Spleen (tissue), 7 donors: ENCODE measurements around the gene NR3C2.

ENCODE experiments used
- POLR2A ChIP-seq, 3 donors: fragments of 450-650 bp; IDR thresholded peaks; one replicate each; pipeline ENCODE4 v1.5.1; 2017; ENCODE audit warnings: antibody characterized with exemption in 3 of 3, mild to moderate bottlenecking in 1 of 3
- POLR2AphosphoS5 ChIP-seq, 3 donors: sonication (generic); formaldehyde crosslinking; IDR thresholded peaks; one replicate each; pipeline ENCODE4 v1.5.1; 2017; ENCODE audit warnings: antibody characterized with exemption in 3 of 3
- TF ChIP-seq, protein P1 (sequence below), 11 experiments: fragments of 200-600 bp in 7 of 11; fragments of 450-650 bp in 4 of 11; sonication (generic) in 4 of 11; IDR thresholded peaks in 8 of 11; conservative IDR thresholded peaks in 3 of 11; 1 replicate in 7 of 11; 2 replicates in 4 of 11; pipeline versions ENCODE4 v1.4.0 to v1.8.0; 2016 to 2021; ENCODE audit warnings: antibody characterized with exemption in 11 of 11, inconsistent platforms in 4 of 11, mild to moderate bottlenecking in 1 of 11
- donor health status: DM: no; HTN: no; CAD: no; lungs with moderate emphysema.
- donor health status: DM: no; HTN: no; CAD: no.
- donor health status: DM: no; HTN: no; CAD: no.

DNA sequence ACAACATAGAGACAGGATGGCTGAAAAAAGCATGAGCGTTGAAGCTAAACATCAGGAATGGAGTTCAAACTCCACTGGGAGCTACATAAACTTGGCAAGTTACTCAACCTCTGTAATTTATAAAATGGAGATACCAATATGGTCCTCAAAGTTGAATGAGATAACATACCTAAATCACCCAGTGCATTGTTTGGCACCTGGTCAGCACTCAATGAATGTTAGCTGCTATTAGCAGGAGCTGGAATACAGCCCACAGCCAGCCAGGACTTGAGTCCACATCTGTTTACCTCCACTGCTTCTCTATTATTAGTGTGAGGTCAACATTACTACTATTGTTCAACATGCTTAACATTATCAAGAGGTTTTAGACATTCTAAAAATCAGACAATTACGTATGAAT, 97.9 kb downstream of the NR3C2 start:
- TF ChIP-seq, protein P1, sequence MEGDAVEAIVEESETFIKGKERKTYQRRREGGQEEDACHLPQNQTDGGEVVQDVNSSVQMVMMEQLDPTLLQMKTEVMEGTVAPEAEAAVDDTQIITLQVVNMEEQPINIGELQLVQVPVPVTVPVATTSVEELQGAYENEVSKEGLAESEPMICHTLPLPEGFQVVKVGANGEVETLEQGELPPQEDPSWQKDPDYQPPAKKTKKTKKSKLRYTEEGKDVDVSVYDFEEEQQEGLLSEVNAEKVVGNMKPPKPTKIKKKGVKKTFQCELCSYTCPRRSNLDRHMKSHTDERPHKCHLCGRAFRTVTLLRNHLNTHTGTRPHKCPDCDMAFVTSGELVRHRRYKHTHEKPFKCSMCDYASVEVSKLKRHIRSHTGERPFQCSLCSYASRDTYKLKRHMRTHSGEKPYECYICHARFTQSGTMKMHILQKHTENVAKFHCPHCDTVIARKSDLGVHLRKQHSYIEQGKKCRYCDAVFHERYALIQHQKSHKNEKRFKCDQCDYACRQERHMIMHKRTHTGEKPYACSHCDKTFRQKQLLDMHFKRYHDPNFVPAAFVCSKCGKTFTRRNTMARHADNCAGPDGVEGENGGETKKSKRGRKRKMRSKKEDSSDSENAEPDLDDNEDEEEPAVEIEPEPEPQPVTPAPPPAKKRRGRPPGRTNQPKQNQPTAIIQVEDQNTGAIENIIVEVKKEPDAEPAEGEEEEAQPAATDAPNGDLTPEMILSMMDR (IDR thresholded peaks at IDR 0.05 in 8 of 11, conservative IDR thresholded peaks at IDR 0.05 in 3 of 11): no peak
- no peak for TF ChIP-seq POLR2A (IDR thresholded peaks at IDR 0.05)
- TF ChIP-seq POLR2AphosphoS5 (IDR thresholded peaks at IDR 0.05): no peak
